Measurements from ENCODE around the gene NFIX. TPM values are rescaled to one million over a fixed set of nuclear protein-coding genes. Genes with fewer than 3 reads are reported as not detected.

The NFIX gene
- total and polyA plus RNA-seq, 2 donors (not counting 3 experiments of a cell fraction or from before 2014, with no cell fraction given) = 9.8 to 37.7 TPM

GRCh38 chr19:13008926-13009787 lies 13.9 kb downstream of the NFIX start:
- ChIA-PET POLR2A (interaction anchor here (0.6 kb wide), 1 partner anchor 67 kb away, joined by 5 read pairs; no protein-coding TSS in a partner anchor), CTCF (interaction anchor here (0.8 to 1.3 kb wide), 3 partner anchors 9 to 52 kb away, joined by 3 read pairs; no protein-coding TSS in a partner anchor)
- Histone ChIP-seq H4K20me1 (replicated peaks; ENCODE audit: control insufficient read depth, extremely low read depth, insufficient read depth, low read length) (no peaks in the 10 kb centered on the region), H3K4me3 (replicated peaks in 1 of 3; ENCODE audit: insufficient read depth in 1 of 3, low read depth in 1 of 3, low read length in 3 of 3) (no peak overlapping the region), H3K9me3 (replicated peaks; ENCODE audit: control insufficient read depth, insufficient read depth, low read length) (no peaks in the 10 kb centered on the region), H3K36me3 (ENCODE audit: control insufficient read depth in 2 of 2, extremely low read depth in 1 of 2, insufficient read depth in 2 of 2, low read length in 2 of 2) (no peaks in the 10 kb centered on the region), H3K4me2 (ENCODE audit: insufficient read depth, low read length) (no peak overlapping the region), H3K27ac (ENCODE audit: insufficient read depth, low read depth, low read length) (no peak overlapping the region), H3K79me2 (ENCODE audit: control insufficient read depth, insufficient read depth, low read length) (no peaks in the 10 kb centered on the region), H2AFZ (ENCODE audit: low read depth, low read length) (no peak overlapping the region), H3K27me3 (ENCODE audit: control insufficient read depth in 2 of 2, insufficient read depth in 2 of 2, low read length in 2 of 2) (peaks cover 0 to 12% of the 10 kb centered on the region in 2 experiments), H3K9ac (replicated peaks; ENCODE audit: extremely low read depth, insufficient read depth, low read length) (no peak overlapping the region), H3K9me1 (replicated peaks; ENCODE audit: control insufficient read depth, extremely low read depth, insufficient read depth, low read length) (no peaks in the 10 kb centered on the region), H3K4me1 (ENCODE audit: control insufficient read depth, extremely low read depth, insufficient read depth, low read length) (no peaks in the 10 kb centered on the region)
- no TSS peak for BruUV-seq (replicated peaks)
- DNase-seq (ENCODE audit: low read depth, low spot score) = no peak
- dilution Hi-C loops (cut with MboI; ENCODE audit: extremely low pct_ligation_motif_present, low sequenced_read_pairs) = no loop called here
- intact Hi-C loops (cut with micrococcal nuclease) = no loop called here
- TF ChIP-seq MYC (IDR thresholded peaks at IDR 0.05; ENCODE audit: low read depth, low read length) = no peak
- no peak for TF ChIP-seq FOS (IDR thresholded peaks at IDR 0.05; ENCODE audit: borderline replicate concordance, insufficient read depth, low read length)
- no peak for TF ChIP-seq JUN (IDR thresholded peaks at IDR 0.05; ENCODE audit: borderline replicate concordance, insufficient read depth, insufficient read length, low read depth)
- no peak for TF ChIP-seq CTCF (IDR thresholded peaks at IDR 0.05; ENCODE audit: extremely low read depth in 1 of 2, insufficient read depth in 1 of 2, low read depth in 1 of 2, low read length in 2 of 2)
- TF ChIP-seq POLR2A (IDR thresholded peaks at IDR 0.05; ENCODE audit: low read depth, low read length) = no peak
- TF ChIP-seq MAX (IDR thresholded peaks at IDR 0.05; ENCODE audit: insufficient read depth, insufficient read length) = no peak
- TF ChIP-seq EZH2 (IDR thresholded peaks at IDR 0.05; ENCODE audit: borderline replicate concordance, low read depth, low read length, severe bottlenecking) = no peak
- no peak for TF ChIP-seq GATA2 (IDR thresholded peaks at IDR 0.05; ENCODE audit: insufficient read depth, insufficient read length, low read depth, low read length)
- TF ChIP-seq POLR2AphosphoS5 (IDR thresholded peaks at IDR 0.05; ENCODE audit: insufficient read depth, low read depth, low read length) = no peak
- FAIRE-seq = no peak

Data from endothelial cell of umbilical vein (primary cell).